Femur (tissue), 1 donor: ENCODE data around the gene SLC16A2.
"Not testable (repeated sequence)": the region's sequence is repeated elsewhere in the genome, so short reads cannot be mapped to it uniquely, and the experiment has no call there.

ENCODE experiments used
- DNase-seq: peaks from one replicate; pipeline ENCODE4 v3.0.0-alpha.2; 2017

Gene SLC16A2

GRCh38 chrX:74448669-74449068 lies 27.4 kb downstream of the SLC16A2 start:
- DNase-seq, result no peak

GRCh38 chrX:74449322-74449936 lies 28.1 kb downstream of the SLC16A2 start:
- DNase-seq, result no peak

- DNase-seq, result no peak
These were observed 28.6 kb downstream of the SLC16A2 start for GRCh38 chrX:74449937-74450330.

GRCh38 chrX:74450803-74451449 lies 29.6 kb downstream of the SLC16A2 start:
- no peak for DNase-seq

GRCh38 chrX:74451450-74452198 lies 30.3 kb downstream of the SLC16A2 start:
- no peak for DNase-seq

- DNase-seq, result no peak
These were observed 30.8 kb downstream of the SLC16A2 start for GRCh38 chrX:74452199-74452481.

- no peak for DNase-seq
These were observed 31.9 kb downstream of the SLC16A2 start for GRCh38 chrX:74453178-74453577.

- not testable (repeated sequence) for DNase-seq
These were observed 32.9 kb downstream of the SLC16A2 start for GRCh38 chrX:74454233-74454632.

GRCh38 chrX:74458736-74459135 lies 37.4 kb downstream of the SLC16A2 start:
- DNase-seq, result no peak

- DNase-seq, result no peak
These were observed 40.1 kb downstream of the SLC16A2 start for GRCh38 chrX:74461384-74461783.

- DNase-seq, result no peak
These were observed 43.4 kb downstream of the SLC16A2 start for GRCh38 chrX:74464722-74465121.

GRCh38 chrX:74465424-74465823 lies 44.1 kb downstream of the SLC16A2 start:
- DNase-seq, result no peak

- DNase-seq, result no peak
These were observed 46.4 kb downstream of the SLC16A2 start for GRCh38 chrX:74467656-74468055.

- DNase-seq, result not testable (repeated sequence)
These were observed 51.8 kb downstream of the SLC16A2 start for GRCh38 chrX:74473116-74473515.

- DNase-seq, result no peak
These were observed 69.0 kb downstream of the SLC16A2 start for GRCh38 chrX:74490247-74490646.

- DNase-seq, result no peak
These were observed 71.5 kb downstream of the SLC16A2 start for GRCh38 chrX:74492720-74493201.

GRCh38 chrX:74493806-74494205 lies 72.5 kb downstream of the SLC16A2 start:
- DNase-seq, result no peak

GRCh38 chrX:74498924-74499323 lies 77.6 kb downstream of the SLC16A2 start:
- DNase-seq, result no peak

GRCh38 chrX:74500067-74500466 lies 78.8 kb downstream of the SLC16A2 start:
- DNase-seq, result no peak

- DNase-seq, result no peak
These were observed 79.3 kb downstream of the SLC16A2 start for GRCh38 chrX:74500555-74500954.

GRCh38 chrX:74505437-74505836 lies 84.1 kb downstream of the SLC16A2 start:
- no peak for DNase-seq

GRCh38 chrX:74506317-74507115 lies 85.2 kb downstream of the SLC16A2 start:
- DNase-seq, result no peak

- DNase-seq, result no peak
These were observed 85.9 kb downstream of the SLC16A2 start for GRCh38 chrX:74507191-74507590.
